GM18858 (cell line): ENCODE data around the gene ZNF91.
A peak's percentile ranks its signal among the peaks of the same experiment; 100 is the strongest.
"Not testable (repeated sequence)": the region's sequence is repeated elsewhere in the genome, so short reads cannot be mapped to it uniquely, and the experiment has no call there.

Experiments used
- ATAC-seq: cut with Tn5 transposase; IDR thresholded peaks from one replicate; pipeline ENCODE4 v1.9.1; 2021; ENCODE audit not compliant: unreplicated experiment

The ZNF91 gene

GRCh38 chr19:23395041-23395721 is at the start of gene ZNF91:
TSS of gene ZNF91 (minus strand) at chr19:23395471. CDS start at chr19:23395354, 117 bp downstream.
- peak; percentile 96 for ATAC-seq

GRCh38 chr19:23440791-23441190 is 45.5 kb upstream of the ZNF91 start:
- no peak for ATAC-seq

DNA sequence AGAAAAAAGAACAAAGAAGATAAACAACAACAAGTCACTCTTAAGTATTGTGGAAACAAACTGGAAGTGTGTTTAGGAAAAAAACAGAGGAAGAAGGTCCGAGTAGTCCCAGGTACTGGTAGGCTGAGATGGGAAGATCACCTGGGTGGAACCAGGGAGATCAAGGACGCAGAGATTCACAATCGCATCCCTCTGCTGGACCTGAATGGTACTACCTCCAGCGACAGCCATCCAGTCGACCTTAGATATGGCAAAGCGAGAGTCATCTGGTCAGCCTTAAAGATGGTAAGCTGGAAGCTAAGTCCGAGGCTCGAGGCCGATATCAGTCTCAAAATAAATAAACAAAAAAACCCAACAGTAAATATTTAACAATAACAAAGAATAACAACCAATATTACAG is 44.9 kb upstream of the ZNF91 start:
- ATAC-seq, result no peak

DNA sequence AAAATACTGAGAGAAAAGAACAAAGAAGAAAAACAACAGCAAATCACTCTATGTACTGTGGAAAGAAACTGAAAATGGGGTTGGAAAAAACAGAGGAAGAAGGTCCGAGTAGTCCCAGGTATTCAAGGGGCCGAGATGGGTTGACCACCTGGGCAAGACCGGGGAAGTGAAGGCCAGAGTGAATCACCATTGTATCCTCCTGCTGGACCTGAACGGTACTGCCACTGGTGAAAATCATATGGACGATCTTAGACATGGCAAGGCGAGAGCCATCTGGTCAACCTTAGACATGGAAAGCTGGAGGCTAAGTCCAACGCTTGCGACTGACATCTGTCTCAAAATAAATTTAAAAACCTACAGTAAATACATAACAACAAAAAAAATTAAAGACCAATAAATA is 44.4 kb upstream of the ZNF91 start:
- no peak for ATAC-seq

DNA sequence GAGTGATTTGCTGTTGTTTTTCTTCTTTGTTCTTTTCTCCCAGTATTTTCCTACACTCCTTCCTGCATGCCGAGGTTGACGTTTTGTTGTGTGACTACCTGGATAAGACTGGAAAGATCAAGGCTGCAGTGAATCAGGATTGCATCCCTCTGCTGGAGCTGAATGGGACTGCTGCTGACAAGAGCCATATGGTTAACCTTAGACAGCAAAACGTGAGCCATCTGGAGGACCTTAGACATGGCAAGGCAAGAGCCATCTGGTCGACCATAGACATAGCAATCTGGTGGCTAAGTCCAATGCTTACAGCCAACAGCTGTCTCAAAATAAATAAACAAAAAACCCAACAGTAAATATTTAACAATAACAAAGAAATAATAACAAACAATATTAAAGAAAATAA is 42.6 kb upstream of the ZNF91 start:
- ATAC-seq, result no peak

DNA sequence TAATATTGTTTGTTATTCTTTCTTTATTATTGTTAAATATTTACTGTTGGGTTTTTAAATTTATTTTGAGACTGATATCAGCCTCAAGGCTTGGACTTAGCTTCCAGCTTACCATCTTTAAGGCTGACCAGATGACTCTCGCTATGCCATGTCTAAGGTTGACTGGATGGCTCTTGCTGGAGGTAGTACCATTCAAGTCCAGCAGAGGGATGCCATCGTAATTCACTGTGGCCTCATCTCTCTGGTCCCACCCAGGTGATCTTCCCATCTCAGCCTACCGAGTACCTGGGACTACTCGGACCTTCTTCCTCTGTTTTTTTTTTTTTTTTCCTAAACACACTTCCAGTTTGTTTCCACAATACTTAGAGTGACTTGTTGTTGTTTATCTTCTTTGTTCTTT is 41.7 kb upstream of the ZNF91 start:
- no peak for ATAC-seq

- ATAC-seq, result no peak
Observed at GRCh38 chr19:23436318-23436717, 41.0 kb upstream of the ZNF91 start.

DNA sequence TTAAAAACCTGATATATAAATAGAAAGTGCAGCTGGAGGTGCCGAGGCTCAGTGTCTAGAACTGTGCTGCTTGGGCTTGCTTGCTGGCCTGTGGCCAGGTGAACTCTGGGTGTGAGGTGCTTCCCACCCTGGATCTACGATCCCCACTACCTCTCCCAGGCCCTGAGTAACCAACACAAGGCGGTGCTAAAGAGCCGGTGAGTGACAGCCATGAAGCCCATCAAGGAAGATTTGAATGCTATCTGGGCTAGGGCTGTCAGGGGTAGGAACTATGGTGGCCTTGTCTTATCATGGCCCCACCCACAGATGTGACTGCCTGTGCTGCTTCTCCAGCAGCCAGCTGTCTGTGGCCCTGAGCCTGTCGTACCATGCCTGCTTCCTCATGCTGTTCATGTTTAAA is 25.6 kb upstream of the ZNF91 start:
- no peak for ATAC-seq

DNA sequence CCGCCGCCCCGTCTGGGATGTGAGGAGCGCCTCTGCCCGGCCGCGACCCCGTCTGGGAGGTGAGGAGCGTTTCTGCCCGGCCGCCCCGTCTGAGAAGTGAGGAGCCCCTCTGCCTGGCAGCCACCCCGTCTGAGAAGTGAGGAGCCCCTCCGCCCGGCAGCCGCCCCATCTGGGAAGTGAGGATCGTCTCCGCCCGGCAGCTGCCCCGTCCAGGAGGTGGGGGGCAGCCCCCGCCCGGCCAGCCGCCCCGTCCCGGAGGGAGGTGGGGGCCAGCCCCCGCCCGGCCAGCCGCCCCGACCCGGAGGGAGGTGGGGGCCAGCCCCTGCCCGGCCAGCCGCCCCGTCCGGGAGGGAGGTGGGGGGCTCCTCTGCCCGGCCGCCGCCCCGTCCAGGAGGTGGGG is 24.0 kb upstream of the ZNF91 start:
- not testable (repeated sequence) for ATAC-seq

DNA sequence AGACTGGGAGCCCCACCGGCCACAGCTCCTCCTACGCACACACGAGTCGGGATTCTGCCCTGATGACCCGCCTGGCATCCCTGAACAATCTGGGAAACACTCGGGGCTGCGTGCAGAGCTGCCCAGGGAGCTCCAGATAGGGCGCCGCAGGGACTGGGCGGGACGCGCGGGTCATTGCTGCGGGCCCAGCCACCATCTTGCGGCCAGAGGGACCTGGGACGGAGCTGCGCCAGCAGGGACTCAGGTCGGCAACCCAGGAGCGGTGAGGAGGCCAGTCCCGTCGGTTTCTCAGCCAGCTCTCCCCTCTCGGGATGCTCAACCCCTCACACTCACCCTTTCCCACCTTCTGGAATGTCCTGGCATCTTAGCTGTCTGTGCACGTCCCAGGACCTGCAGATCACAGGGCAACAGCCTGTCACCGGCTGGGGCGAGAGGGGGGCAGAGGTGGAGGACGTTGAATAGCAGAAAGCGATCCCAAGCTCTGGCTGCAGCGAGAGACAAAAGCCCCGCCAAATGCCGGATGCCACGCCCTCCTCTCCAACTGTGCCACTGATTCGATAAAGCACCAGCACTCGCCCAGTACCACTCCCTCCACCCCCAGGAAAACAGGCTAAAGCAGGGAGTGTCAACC is 20.4 kb upstream of the ZNF91 start:
- ATAC-seq, result no peak

GRCh38 chr19:23415034-23415433 is 19.8 kb upstream of the ZNF91 start:
- no peak for ATAC-seq

DNA sequence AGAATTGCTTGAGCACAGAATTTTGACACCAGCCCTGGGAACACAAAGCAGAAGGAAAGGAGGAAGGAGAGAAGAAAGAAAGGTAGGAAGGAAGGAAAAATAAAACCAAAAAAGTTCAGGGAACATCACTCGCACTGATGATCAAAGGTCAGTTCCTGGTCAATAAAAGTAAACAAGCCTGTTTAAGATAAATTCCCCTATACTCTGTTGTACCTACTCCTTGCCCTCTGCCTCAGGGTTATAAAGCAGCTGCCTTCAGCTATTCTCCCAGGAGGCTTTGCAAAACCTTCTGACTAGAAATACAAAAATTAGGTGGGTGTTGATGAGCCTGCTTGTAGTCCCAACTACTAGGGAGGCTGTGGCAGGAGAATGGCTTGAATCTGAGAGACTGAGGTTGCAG is 14.9 kb upstream of the ZNF91 start:
- no peak for ATAC-seq

DNA sequence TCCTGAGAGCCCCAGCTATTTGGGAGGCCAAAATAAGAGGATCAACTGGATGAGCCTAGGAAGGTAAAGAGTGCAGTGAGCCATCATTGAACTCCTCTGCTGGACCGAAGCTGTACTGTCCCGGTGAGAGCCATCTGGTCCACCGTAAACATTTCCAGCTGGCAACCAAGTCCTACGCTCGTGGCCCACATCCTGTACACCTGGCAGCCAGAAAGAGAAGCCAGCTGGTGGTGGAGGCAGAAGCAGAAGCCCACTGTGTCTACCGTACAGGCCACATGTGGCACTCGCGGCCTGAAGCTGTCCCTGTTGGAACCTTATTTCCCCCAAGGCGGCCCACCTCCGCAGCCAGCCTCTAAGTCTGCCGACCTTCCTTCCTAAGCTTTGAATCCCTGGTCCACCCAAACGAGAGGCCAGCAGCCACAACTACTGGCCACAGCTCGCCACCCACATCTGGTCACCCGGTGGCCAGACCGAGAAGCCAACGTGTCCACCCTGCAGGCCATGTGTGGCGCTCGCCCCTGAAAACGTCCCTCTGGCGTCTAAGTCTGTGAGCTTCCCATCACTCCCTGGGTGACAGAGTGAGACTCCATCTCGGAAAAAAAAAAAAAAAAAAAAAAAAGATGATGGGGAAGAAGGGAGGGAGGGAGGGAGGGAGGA is 14.2 kb upstream of the ZNF91 start:
- no peak for ATAC-seq

- no peak for ATAC-seq
Observed at GRCh38 chr19:23407616-23408133, 12.4 kb upstream of the ZNF91 start.

GRCh38 chr19:23406721-23407120 is 11.4 kb upstream of the ZNF91 start:
- no peak for ATAC-seq

DNA sequence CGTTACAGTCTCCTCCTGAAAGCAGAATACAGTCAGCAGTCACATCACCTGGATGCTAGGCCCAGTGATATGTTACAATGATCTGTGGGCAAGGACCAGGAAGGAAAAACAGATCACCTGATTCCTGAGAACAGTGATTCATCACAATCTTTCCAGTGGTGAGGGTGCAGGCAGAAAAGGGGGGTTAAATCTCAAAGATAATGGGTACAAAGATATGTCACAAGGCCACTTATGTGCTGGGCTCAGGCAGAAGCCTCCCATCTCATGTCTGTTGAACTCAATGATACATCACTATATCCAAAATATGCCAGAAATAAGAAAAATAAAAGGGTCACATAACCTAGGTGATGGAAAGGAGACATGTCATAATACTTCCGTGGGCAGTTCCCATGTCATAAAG is 10.8 kb upstream of the ZNF91 start:
- no peak for ATAC-seq

DNA sequence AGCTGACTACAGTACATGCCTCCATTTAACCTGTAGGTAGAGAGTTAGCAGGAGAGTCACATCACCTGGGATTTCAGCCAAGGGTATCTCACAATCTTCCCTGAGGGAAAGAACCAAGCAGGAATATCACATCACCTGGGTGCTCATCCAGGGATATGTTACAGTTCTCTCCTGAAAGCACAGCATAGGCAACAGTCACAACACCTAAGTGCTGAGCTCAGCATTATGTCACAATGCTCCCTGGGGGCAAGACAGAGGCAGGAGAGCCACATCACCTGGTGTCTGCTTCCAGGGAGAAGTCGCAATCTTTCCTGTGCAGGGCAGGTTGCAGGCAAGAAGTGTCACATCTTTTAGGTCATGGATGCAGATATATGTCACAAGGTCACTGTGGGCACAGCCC is 9.4 kb upstream of the ZNF91 start:
- no peak for ATAC-seq

- ATAC-seq, result no peak
Observed at GRCh38 chr19:23403581-23404324, 8.5 kb upstream of the ZNF91 start.

DNA sequence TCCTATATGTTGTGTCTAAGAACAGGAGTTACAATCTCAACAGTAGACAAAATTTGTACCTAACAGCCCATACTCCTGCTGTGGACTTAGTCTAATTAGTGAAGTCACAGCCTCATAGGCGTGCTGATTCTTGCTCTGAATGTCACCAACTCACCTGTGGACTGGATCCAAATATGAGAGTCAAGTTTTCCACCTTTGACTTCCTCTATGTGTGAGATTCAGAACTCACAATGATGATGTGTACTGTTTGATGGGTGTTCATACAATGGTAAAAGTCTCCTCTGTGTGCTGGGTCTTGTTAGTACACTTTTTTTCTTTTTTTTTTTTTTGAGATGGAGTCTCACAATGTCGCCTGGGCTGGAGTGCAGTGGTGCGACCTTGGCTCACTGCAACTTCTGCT is 7.8 kb upstream of the ZNF91 start:
- no peak for ATAC-seq

- ATAC-seq, result no peak
Observed at GRCh38 chr19:23402388-23402787, 7.1 kb upstream of the ZNF91 start.

- no peak for ATAC-seq
Observed at GRCh38 chr19:23401086-23401610, 5.9 kb upstream of the ZNF91 start.
